Measurements from ENCODE around the gene HTRA3. TPM values are rescaled to one million over a fixed set of nuclear protein-coding genes. Genes with fewer than 3 reads are reported as not detected.

The HTRA3 gene
- polyA plus RNA-seq, 1 donor from 2014 or later = not detected

GRCh38 chr4:8261851-8262535, 7.6 kb upstream of the HTRA3 start:
- no peaks in the 10 kb centered on the region for H3K9me2 ChIP-seq (ENCODE audit: insufficient read depth, low read length)

More at GRCh38 chr4:8261851-8262535, 7.6 kb upstream of the HTRA3 start:
- H3K9me3 ChIP-seq (ENCODE audit: low read length) = no peaks in the 10 kb centered on the region
- no peaks in the 10 kb centered on the region for H3K79me2 ChIP-seq (replicated peaks; ENCODE audit: insufficient read depth, low read length)
- H2AFZ ChIP-seq (ENCODE audit: low read depth, low read length) = no peak overlapping the region
- no peaks in the 10 kb centered on the region for H3F3A ChIP-seq (ENCODE audit: insufficient read depth, low read length, poor library complexity, severe bottlenecking)
- TF ChIP-seq CTCF (IDR thresholded peaks at IDR 0.05; ENCODE audit: poor library complexity, severe bottlenecking) = no peak
- TF ChIP-seq EZH2 (IDR thresholded peaks at IDR 0.05; ENCODE audit: borderline replicate concordance, insufficient read depth, low read length, poor library complexity, severe bottlenecking) = no peak
- TF ChIP-seq REST (IDR thresholded peaks at IDR 0.05; ENCODE audit: borderline replicate concordance) = no peak
- no peak for TF ChIP-seq EP300 (conservative IDR thresholded peaks at IDR 0.05; ENCODE audit: poor library complexity, severe bottlenecking)
- TF ChIP-seq SMC3 (conservative IDR thresholded peaks at IDR 0.05; ENCODE audit: poor library complexity) = no peak
- TF ChIP-seq RAD21 (conservative IDR thresholded peaks at IDR 0.05) = no peak
- no peak for TF ChIP-seq POLR2AphosphoS5 (IDR thresholded peaks at IDR 0.05)
- no peak for TF ChIP-seq TAF1 (IDR thresholded peaks at IDR 0.05; ENCODE audit: low read depth)
- TF ChIP-seq MXI1 (conservative IDR thresholded peaks at IDR 0.05; ENCODE audit: poor library complexity, severe bottlenecking) = no peak
- no peak overlapping the region for H3K4me2 ChIP-seq (ENCODE audit: low read length)
- no peak overlapping the region for H3K4me3 ChIP-seq (ENCODE audit: low read length)
- no peaks in the 10 kb centered on the region for H3K27me3 ChIP-seq (ENCODE audit: insufficient read depth, low read depth, low read length)
- no peaks in the 10 kb centered on the region for H4K20me1 ChIP-seq (ENCODE audit: insufficient read depth)
- no peak overlapping the region for H3K27ac ChIP-seq (ENCODE audit: low read length)
- no peak overlapping the region for H3K9ac ChIP-seq (ENCODE audit: low read length)
- H3K36me3 ChIP-seq (ENCODE audit: insufficient read depth, low read length) = no peaks in the 10 kb centered on the region

All from neural cell (in vitro differentiated cells).